ENCODE data around the gene SETBP1. TPM values are rescaled to one million over a fixed set of nuclear protein-coding genes. Genes with fewer than 3 reads are reported as not detected.

The SETBP1 gene
- total RNA-seq, 1 experiment from 2014 or later = 0.05 TPM

- POLR2A ChIA-PET = no interaction called here
- RAD21 ChIA-PET (ENCODE audit: low non-redundant PET in 1 of 2, low total read pairs in 2 of 2, uncharacterized antibody in 2 of 2, unreplicated experiment in 2 of 2) = no interaction called here
Observed at GRCh38 chr18:44960580-44960979, 279.9 kb downstream of the SETBP1 start.

More at GRCh38 chr18:44960580-44960979, 279.9 kb downstream of the SETBP1 start:
- TF ChIP-seq REST (IDR thresholded peaks at IDR 0.05; ENCODE audit: low read depth) (no peak), EGR1 (IDR thresholded peaks at IDR 0.05; ENCODE audit: low read depth) (no peak), ELF1 (IDR thresholded peaks at IDR 0.05; ENCODE audit: borderline replicate concordance, low read depth) (no peak), ZFX (IDR thresholded peaks at IDR 0.05) (no peak), EZH2 (IDR thresholded peaks at IDR 0.05) (no peak), POLR2AphosphoS5 (IDR thresholded peaks at IDR 0.05; ENCODE audit: low read depth, low read length) (no peak), CTCF (IDR thresholded peaks at IDR 0.05 in 2 of 3, conservative IDR thresholded peaks at IDR 0.05 in 1 of 3; ENCODE audit: borderline replicate concordance in 1 of 3, insufficient read depth in 1 of 3, low read depth in 2 of 3, low read length in 2 of 3) (no peak), ATF3 (IDR thresholded peaks at IDR 0.05) (no peak), ZBTB33 (IDR thresholded peaks at IDR 0.05; ENCODE audit: extremely low read depth, insufficient replicate concordance, low read length) (no peak), SRF (IDR thresholded peaks at IDR 0.05; ENCODE audit: low read depth) (no peak), FOSL1 (IDR thresholded peaks at IDR 0.05; ENCODE audit: low read depth) (no peak)
- no peak overlapping the region for H3K9ac ChIP-seq (ENCODE audit: low read length)
- DNase-seq (ENCODE audit: low read depth, low spot score) = no peak
- H3K9me2 ChIP-seq (ENCODE audit: insufficient read depth) = no peaks in the 10 kb centered on the region
- no peak overlapping the region for H3K4me2 ChIP-seq (ENCODE audit: low read length)
- intact Hi-C loops (cut with micrococcal nuclease) = no loop called here
- BruUV-seq (replicated peaks) = no TSS peak
- H3K27ac ChIP-seq (ENCODE audit: low read depth, low read length) = no peak overlapping the region
- H3K79me2 ChIP-seq (ENCODE audit: insufficient read depth, low read length) = no peaks in the 10 kb centered on the region
- H3K4me1 ChIP-seq (ENCODE audit: control insufficient read depth in 1 of 2, insufficient read depth in 2 of 2, low read length in 2 of 2) = no peaks in the 10 kb centered on the region
- H3K27me3 ChIP-seq (ENCODE audit: insufficient read depth, low read length) = no peaks in the 10 kb centered on the region
- CTCF ChIA-PET = no interaction called here
- H3K4me3 ChIP-seq (replicated peaks in 1 of 2; ENCODE audit: low read depth in 1 of 2, low read length in 2 of 2) = no peak overlapping the region
- no peaks in the 10 kb centered on the region for H4K20me1 ChIP-seq (ENCODE audit: insufficient read depth)
- no peak for ATAC-seq
- H3K36me3 ChIP-seq (ENCODE audit: control insufficient read depth in 1 of 2, insufficient read depth in 2 of 2, low read length in 2 of 2) = no peaks in the 10 kb centered on the region
- no peak overlapping the region for H2AFZ ChIP-seq (ENCODE audit: low read depth, low read length, poor library complexity, severe bottlenecking)
- peaks cover 6 to 25% of the 10 kb centered on the region in 2 experiments; a peak in 2 of 4 replicates for H3K9me3 ChIP-seq (ENCODE audit: control insufficient read depth in 1 of 2, insufficient read depth in 1 of 2, low read depth in 1 of 2, low read length in 2 of 2)
